ENCODE data around the gene GOLGA6B.
"Not testable (repeated sequence)": the region's sequence is repeated elsewhere in the genome, so short reads cannot be mapped to it uniquely, and the experiment has no call there.

Gene GOLGA6B, protein sequence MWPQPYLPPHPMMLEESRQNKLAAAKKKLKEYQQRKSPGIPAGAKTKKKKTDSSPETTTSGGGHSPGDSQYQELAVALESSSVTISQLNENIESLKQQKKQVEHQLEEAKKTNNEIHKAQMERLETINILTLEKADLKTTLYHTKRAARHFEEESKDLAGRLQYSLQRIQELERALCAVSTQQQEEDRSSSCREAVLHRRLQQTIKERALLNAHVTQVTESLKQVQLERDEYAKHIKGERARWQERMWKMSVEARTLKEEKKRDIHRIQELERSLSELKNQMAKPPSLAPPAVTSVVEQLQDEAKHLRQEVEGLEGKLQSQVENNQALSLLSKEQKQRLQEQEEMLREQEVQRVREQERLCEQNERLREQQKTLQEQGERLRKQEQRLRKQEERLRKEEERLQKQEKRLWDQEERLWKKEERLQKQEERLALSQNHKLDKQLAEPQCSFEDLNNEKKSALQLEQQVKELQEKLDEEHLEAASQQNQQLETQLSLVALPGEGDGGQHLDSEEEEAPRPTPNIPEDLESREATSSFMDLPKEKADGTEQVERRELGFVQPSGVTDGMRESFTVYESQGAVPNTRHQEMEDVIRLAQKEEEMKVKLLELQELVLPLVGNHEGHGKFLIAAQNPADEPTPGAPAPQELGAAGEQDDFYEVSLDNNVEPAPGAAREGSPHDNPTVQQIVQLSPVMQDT

DNA sequence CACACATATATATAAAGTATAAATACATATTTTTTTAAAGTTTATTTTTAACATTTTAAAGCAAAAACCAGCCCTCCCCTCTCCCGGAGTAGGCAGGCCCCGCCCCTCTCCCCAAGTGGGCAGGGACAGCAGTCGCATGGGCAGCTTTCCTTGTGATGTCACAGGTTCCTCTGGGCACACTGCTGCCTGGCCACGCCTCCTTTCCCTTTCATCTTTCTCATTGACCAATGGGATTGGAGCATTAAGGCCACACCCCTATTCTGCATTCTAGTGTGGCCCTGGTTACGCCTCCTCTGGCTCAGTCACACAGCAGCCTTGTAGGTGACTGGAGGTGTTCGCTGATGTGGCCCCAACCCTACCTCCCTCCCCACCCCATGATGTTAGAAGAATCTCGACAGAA is at the start of gene GOLGA6B:
Gene GOLGA6B, plus strand, starts transcription at position 301 of the 400 bp plus-strand sequence. Its CDS starts 41 bp downstream, at position 342.
- DNase-seq (ENCODE audit: low spot score); FAIRE-seq: not testable (repeated sequence)

GRCh38 chr15:72604794-72605193 is 49.7 kb upstream of the GOLGA6B start:
- DNase-seq (ENCODE audit: low spot score) (no peak), FAIRE-seq (no peak)

GRCh38 chr15:72608084-72608483 is 46.4 kb upstream of the GOLGA6B start:
- DNase-seq (ENCODE audit: low spot score); FAIRE-seq: not testable (repeated sequence)

- DNase-seq (ENCODE audit: low spot score), result no peak
- FAIRE-seq, result no peak
Measured at GRCh38 chr15:72609862-72610261, 44.6 kb upstream of the GOLGA6B start.

DNA sequence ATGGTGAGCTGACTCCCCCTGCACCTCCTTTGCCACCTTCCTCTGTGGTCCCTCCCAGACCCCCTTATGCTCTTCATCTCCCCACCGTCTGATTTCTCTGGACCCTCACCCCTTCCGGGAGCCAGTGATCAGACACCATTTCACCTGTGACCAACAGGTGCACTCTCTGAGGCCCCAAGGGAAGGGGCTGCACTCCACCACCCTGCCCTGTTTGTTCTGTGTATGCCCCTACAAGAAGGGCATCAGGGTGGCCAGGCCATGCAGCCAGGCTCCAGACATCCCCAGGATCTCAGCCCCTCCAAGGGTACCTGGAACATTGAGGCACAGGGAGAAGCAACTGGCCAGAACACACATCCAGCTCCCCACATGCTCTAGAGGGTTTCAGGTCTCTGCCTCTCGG is 42.2 kb upstream of the GOLGA6B start:
- not testable (repeated sequence) for FAIRE-seq; DNase-seq (ENCODE audit: low spot score)

DNA sequence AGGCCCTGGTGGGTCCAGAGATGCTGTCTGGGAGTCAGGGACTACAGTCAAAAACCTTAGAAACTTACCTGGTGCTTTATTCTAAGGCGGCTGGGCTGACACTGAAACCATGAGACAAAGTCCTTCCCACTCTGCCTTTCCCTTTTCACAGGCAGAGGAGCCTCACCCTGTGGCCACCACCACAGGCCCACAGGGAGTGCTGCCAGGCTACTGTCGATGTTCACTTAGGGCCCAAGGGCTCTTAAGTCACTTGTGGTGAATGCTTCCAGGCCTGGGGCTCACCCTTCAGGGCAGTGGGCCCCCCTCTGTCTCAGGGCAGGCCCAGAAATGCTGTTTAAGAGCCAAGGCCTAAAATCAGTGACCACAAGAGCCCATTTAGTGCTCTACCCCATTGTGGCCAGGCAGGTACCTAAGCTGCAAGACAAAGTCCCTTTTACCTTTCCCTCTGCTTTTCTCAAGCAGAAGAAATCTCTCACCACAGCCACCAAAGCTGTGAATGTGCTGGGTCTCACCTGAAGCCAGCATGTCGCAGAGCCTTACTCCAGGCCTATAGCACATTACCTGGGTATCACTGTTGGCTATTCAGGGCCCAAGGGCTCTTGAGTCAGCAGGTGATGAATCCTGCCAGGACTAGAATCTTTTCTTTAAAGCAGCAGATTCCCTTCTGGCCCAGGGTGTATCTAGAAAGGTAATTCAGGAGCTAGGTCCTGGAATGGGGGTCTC is 39.5 kb upstream of the GOLGA6B start:
- FAIRE-seq (no peak), DNase-seq (ENCODE audit: low spot score) (no peak)

DNA sequence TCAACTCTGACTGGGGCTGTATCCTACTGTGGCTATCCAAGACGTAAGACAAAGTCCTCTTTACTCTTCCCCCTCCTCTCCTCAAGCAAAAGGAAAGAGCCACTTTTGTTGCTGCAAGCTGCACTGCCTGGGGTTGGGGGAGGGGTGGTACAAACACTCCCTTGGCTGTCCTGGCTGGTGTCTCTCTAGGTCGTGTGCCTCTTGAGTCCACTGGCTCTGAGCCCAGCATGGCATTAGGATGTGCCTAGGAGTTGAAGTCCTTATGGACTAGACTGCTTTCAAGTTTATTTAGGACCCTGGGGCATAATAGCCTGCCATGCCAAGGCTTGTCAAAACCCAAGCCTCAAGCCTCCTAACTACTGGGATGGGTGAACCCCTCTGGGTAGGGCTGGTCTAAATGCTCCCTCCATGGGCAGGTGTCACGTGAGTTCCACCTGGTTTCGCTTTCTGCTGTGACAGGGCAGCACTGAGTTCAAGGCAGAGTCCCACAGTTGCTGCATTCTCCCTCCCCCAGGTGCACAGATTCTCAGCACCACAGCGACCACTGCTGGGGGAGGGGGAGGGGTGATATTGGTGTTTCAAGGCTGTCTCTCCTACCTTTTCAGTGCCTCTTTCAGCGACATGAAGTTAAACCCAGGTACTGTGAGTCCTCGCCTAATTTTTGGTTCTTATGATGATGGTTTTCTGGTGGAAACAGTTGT is 38.8 kb upstream of the GOLGA6B start:
- not testable (repeated sequence) for DNase-seq (ENCODE audit: low spot score); FAIRE-seq

GRCh38 chr15:72616491-72617210 is 37.8 kb upstream of the GOLGA6B start:
- no peak for DNase-seq (ENCODE audit: low spot score)
- no peak for FAIRE-seq

GRCh38 chr15:72623854-72624253 is 30.6 kb upstream of the GOLGA6B start:
- not testable (repeated sequence) for FAIRE-seq; DNase-seq (ENCODE audit: low spot score)

GRCh38 chr15:72626153-72626552 is 28.3 kb upstream of the GOLGA6B start:
- not testable (repeated sequence) for DNase-seq (ENCODE audit: low spot score); FAIRE-seq

- FAIRE-seq, result not testable (repeated sequence)
Measured at GRCh38 chr15:72628249-72629067, 26.0 kb upstream of the GOLGA6B start.

GRCh38 chr15:72629068-72629570 is 25.4 kb upstream of the GOLGA6B start:
- not testable (repeated sequence) for FAIRE-seq; DNase-seq (ENCODE audit: low spot score)

More at GRCh38 chr15:72628249-72629067, 26.0 kb upstream of the GOLGA6B start:
- DNase-seq (ENCODE audit: low spot score), result not testable (repeated sequence)

DNA sequence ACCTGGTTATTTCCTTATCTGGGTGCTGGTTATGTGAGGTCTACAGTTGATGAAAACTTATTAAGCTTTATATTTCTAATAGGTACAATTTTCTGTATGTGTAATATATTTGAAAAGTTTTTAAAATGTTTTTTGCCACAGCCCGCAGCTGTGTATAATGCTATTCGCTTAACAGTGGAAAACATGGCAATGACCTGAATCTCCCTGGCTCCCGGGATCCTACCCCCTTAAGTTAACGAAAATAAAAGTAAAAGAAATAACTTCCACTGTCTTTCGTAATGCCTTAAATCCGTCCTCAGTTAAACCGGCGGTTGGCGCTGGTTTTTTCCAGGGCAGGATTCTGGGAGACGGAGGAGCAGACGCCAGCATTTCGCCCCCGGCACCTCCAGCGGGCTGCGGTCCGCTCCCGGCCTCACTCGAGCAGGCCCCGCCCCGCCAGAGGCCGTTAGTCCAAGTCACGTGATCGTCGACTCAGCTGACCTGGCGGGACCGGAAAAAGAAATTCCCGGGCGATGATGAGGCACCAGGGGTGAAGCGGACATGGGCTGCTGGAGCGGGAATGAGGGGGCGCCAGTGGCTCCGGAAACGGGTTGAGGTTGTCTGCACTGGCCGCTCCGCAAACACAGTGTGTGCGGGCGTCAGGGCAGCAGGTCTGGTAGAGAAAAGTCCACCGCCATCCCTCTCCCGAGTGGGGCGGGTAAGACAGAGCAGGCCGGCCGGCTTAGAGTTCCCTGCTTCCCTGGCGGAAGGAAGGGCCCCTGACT is 17.8 kb upstream of the GOLGA6B start:
- FAIRE-seq, result not testable (repeated sequence)

GRCh38 chr15:72639759-72640483 is 14.6 kb upstream of the GOLGA6B start:
- DNase-seq (ENCODE audit: low spot score); FAIRE-seq: not testable (repeated sequence)

More for the DNA sequence above, 17.8 kb upstream of the GOLGA6B start:
- peak; percentile 45 for DNase-seq (ENCODE audit: low spot score)

DNA sequence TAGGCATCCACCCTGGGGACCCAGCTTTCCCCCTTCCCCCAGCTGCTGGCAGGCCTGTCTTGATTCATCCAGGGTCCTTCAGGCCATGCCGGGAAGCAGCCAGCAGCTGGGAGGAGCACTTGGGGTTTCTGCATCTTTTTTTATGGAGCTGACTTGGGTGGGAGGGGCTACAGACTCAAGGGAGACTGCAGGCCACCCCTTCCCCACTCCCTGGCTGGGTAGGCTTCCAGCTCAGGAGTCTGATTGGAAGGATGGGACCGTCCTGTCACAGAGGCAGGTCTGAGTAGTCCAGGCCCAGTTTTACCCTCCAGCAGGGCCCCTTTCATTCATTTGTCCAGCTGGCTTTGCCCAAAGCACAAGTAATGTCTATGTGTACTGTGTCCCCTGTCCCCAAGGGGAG is 12.2 kb upstream of the GOLGA6B start:
- not testable (repeated sequence) for FAIRE-seq; DNase-seq (ENCODE audit: low spot score)

- FAIRE-seq, result not testable (repeated sequence)
Measured at GRCh38 chr15:72648631-72649253, 5.8 kb upstream of the GOLGA6B start.

GRCh38 chr15:72656014-72656413 is 1.5 kb downstream of the GOLGA6B start:
- FAIRE-seq, result peak; percentile 82
- not testable (repeated sequence) for DNase-seq (ENCODE audit: low spot score)

More at GRCh38 chr15:72648631-72649253, 5.8 kb upstream of the GOLGA6B start:
- DNase-seq (ENCODE audit: low spot score), result not testable (repeated sequence)

All from RCC 7860 (cell line).